ENCODE results near the gene CCDC106.

- TF ChIP-seq, protein P1, sequence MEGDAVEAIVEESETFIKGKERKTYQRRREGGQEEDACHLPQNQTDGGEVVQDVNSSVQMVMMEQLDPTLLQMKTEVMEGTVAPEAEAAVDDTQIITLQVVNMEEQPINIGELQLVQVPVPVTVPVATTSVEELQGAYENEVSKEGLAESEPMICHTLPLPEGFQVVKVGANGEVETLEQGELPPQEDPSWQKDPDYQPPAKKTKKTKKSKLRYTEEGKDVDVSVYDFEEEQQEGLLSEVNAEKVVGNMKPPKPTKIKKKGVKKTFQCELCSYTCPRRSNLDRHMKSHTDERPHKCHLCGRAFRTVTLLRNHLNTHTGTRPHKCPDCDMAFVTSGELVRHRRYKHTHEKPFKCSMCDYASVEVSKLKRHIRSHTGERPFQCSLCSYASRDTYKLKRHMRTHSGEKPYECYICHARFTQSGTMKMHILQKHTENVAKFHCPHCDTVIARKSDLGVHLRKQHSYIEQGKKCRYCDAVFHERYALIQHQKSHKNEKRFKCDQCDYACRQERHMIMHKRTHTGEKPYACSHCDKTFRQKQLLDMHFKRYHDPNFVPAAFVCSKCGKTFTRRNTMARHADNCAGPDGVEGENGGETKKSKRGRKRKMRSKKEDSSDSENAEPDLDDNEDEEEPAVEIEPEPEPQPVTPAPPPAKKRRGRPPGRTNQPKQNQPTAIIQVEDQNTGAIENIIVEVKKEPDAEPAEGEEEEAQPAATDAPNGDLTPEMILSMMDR (IDR thresholded peaks at IDR 0.05), result no peak
- TF ChIP-seq TCF7L2 (IDR thresholded peaks at IDR 0.05; ENCODE audit: low read depth, low read length), result no peak
- TF ChIP-seq, protein P2, sequence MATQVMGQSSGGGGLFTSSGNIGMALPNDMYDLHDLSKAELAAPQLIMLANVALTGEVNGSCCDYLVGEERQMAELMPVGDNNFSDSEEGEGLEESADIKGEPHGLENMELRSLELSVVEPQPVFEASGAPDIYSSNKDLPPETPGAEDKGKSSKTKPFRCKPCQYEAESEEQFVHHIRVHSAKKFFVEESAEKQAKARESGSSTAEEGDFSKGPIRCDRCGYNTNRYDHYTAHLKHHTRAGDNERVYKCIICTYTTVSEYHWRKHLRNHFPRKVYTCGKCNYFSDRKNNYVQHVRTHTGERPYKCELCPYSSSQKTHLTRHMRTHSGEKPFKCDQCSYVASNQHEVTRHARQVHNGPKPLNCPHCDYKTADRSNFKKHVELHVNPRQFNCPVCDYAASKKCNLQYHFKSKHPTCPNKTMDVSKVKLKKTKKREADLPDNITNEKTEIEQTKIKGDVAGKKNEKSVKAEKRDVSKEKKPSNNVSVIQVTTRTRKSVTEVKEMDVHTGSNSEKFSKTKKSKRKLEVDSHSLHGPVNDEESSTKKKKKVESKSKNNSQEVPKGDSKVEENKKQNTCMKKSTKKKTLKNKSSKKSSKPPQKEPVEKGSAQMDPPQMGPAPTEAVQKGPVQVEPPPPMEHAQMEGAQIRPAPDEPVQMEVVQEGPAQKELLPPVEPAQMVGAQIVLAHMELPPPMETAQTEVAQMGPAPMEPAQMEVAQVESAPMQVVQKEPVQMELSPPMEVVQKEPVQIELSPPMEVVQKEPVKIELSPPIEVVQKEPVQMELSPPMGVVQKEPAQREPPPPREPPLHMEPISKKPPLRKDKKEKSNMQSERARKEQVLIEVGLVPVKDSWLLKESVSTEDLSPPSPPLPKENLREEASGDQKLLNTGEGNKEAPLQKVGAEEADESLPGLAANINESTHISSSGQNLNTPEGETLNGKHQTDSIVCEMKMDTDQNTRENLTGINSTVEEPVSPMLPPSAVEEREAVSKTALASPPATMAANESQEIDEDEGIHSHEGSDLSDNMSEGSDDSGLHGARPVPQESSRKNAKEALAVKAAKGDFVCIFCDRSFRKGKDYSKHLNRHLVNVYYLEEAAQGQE (IDR thresholded peaks at IDR 0.05; ENCODE audit: insufficient read depth in 1 of 2, low read depth in 2 of 2, low read length in 1 of 2), result no peak
- TF ChIP-seq POLR2AphosphoS5 (IDR thresholded peaks at IDR 0.05; ENCODE audit: low read depth, low read length), result no peak
Measured at GRCh38 chr19:55684946-55685681, 37.1 kb downstream of the CCDC106 start.
